Upper lobe of left lung (tissue), 4 donors: ENCODE measurements around the gene USP32.
"Not testable (repeated sequence)": the region's sequence is repeated elsewhere in the genome, so short reads cannot be mapped to it uniquely, and the experiment has no call there.

ENCODE experiments used
- EP300 ChIP-seq, 4 donors: sonication (generic); formaldehyde crosslinking; IDR thresholded peaks; one replicate each; pipeline ENCODE4 v1.5.1; 2017; ENCODE audit warnings: antibody characterized with exemption in 4 of 4, control low read depth in 2 of 4
- POLR2A ChIP-seq, 4 donors: fragments of 450-650 bp; IDR thresholded peaks; one replicate each; pipeline ENCODE4 v1.5.1; 2016 to 2017; ENCODE audit warnings: antibody characterized with exemption in 4 of 4, mild to moderate bottlenecking in 2 of 4
- POLR2AphosphoS5 ChIP-seq, 2 donors: sonication (generic); formaldehyde crosslinking; IDR thresholded peaks; one replicate each; pipeline ENCODE4 v1.5.1; 2017; ENCODE audit warnings: antibody characterized with exemption in 2 of 2
- TF ChIP-seq, protein P1 (sequence below), 6 experiments: fragments of 450-650 bp in 4 of 6; fragments of 200-600 bp in 2 of 6; sonication (generic) in 2 of 6; IDR thresholded peaks; one replicate each; pipeline ENCODE4 v1.5.1; 2016 to 2019; ENCODE audit warnings: antibody characterized with exemption in 6 of 6

- not testable (repeated sequence) for TF ChIP-seq EP300, POLR2AphosphoS5, POLR2A (IDR thresholded peaks at IDR 0.05)
- TF ChIP-seq, protein P1, sequence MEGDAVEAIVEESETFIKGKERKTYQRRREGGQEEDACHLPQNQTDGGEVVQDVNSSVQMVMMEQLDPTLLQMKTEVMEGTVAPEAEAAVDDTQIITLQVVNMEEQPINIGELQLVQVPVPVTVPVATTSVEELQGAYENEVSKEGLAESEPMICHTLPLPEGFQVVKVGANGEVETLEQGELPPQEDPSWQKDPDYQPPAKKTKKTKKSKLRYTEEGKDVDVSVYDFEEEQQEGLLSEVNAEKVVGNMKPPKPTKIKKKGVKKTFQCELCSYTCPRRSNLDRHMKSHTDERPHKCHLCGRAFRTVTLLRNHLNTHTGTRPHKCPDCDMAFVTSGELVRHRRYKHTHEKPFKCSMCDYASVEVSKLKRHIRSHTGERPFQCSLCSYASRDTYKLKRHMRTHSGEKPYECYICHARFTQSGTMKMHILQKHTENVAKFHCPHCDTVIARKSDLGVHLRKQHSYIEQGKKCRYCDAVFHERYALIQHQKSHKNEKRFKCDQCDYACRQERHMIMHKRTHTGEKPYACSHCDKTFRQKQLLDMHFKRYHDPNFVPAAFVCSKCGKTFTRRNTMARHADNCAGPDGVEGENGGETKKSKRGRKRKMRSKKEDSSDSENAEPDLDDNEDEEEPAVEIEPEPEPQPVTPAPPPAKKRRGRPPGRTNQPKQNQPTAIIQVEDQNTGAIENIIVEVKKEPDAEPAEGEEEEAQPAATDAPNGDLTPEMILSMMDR (IDR thresholded peaks at IDR 0.05), result not testable (repeated sequence)
Measured at GRCh38 chr17:60178180-60178579, 213.8 kb downstream of the USP32 start.
